Endothelial cell of umbilical vein (primary cell): ENCODE data around the gene FAM107A. TPM values are rescaled to one million over a fixed set of nuclear protein-coding genes. Genes with fewer than 3 reads are reported as not detected.

Experiments
- Bru-seq: library from RNA; stranded (reverse); fragments of 400-500 nt; gene quantifications from one replicate; lab custom pipeline; 2021; lab: Mats Ljungman, UMichigan
- BruChase-seq, 2 experiments: library from RNA; stranded (reverse); fragments of 400-500 nt; gene quantifications; one replicate each; lab custom pipeline; 2021; lab: Mats Ljungman, UMichigan
- BruUV-seq: library from RNA; stranded (reverse); fragments of 400-500 nt; replicated peaks from 2 replicates; lab custom pipeline; 2021; lab: Mats Ljungman, UMichigan
- CTCF ChIA-PET: fragments of 300-600, 350-600 bp; sonication (Branson Sonifier 250); formaldehyde crosslinking; loops from one replicate; lab custom pipeline; 2021; ENCODE audit warnings: antibody characterized with exemption, inconsistent platforms; lab: Charles Lee
- POLR2A ChIA-PET: fragments of 300-600, 350-600 bp; sonication (Branson Sonifier 250); formaldehyde crosslinking; loops from one replicate; lab custom pipeline; 2021; ENCODE audit warnings: antibody characterized with exemption, inconsistent platforms; lab: Charles Lee
- DNase-seq: peaks from one replicate; pipeline ENCODE4 v3.0.0-alpha.2; 2011; ENCODE audit warnings: low read depth, low spot score
- FAIRE-seq: peaks from 2 replicates; lab custom pipeline; 2011; peaks lifted over from hg19 to GRCh38; lab: Jason Lieb, UNC
- H2AFZ ChIP-seq: 2 replicates; pipeline ENCODE4 v1.6.0; 2012; ENCODE audit warnings: low read depth, low read length, control low read depth, inconsistent platforms
- H3K27ac ChIP-seq: 2 replicates; pipeline ENCODE4 v1.5.1; 2011; ENCODE audit warnings: low read depth, mild to moderate bottlenecking, control low read depth, low read length, moderate library complexity; ENCODE audit not compliant: insufficient read depth
- H3K27me3 ChIP-seq, 2 experiments: 2 replicates each; pipeline versions ENCODE4 v1.6.0 to v1.6.1; 2011; ENCODE audit warnings: low read length in 2 of 2, mixed read lengths in 1 of 2; ENCODE audit not compliant: control insufficient read depth in 2 of 2, insufficient read depth in 2 of 2
- H3K36me3 ChIP-seq, 2 experiments: 2 replicates in 1 of 2; 3 replicates in 1 of 2; pipeline ENCODE4 v1.5.1; 2011; ENCODE audit warnings: low read length in 2 of 2, mild to moderate bottlenecking in 1 of 2, moderate library complexity in 1 of 2; ENCODE audit not compliant: control insufficient read depth in 2 of 2, insufficient read depth in 2 of 2; ENCODE audit errors: extremely low read depth in 1 of 2
- H3K4me1 ChIP-seq: 3 replicates; pipeline ENCODE4 v1.5.1; 2011; ENCODE audit warnings: mild to moderate bottlenecking, low read length; ENCODE audit not compliant: control insufficient read depth, insufficient read depth; ENCODE audit errors: extremely low read depth
- H3K4me2 ChIP-seq: 2 replicates; pipeline ENCODE4 v1.6.1; 2011; ENCODE audit warnings: low read length, control low read depth, mixed read lengths; ENCODE audit not compliant: insufficient read depth
- H3K4me3 ChIP-seq, 3 experiments: fragments of 200-600 bp in 1 of 3; sonication (generic), shearing (Covaris generic) in 1 of 3; replicated peaks in 1 of 3; 2 replicates each; pipeline ENCODE4 v1.5.1; 2011 to 2016; ENCODE audit warnings: control low read depth in 3 of 3, low read length in 3 of 3, mild to moderate bottlenecking in 2 of 3, inconsistent platforms in 1 of 3, low read depth in 1 of 3, moderate library complexity in 1 of 3; ENCODE audit not compliant: insufficient read depth in 1 of 3
- H3K79me2 ChIP-seq: 2 replicates; pipeline ENCODE4 v1.6.0; 2012; ENCODE audit warnings: low read length, inconsistent platforms; ENCODE audit not compliant: control insufficient read depth, insufficient read depth
- H3K9ac ChIP-seq: replicated peaks from 2 replicates; pipeline ENCODE3; 2011; ENCODE audit warnings: low read length, control low read depth; ENCODE audit not compliant: insufficient read depth; ENCODE audit errors: extremely low read depth
- H3K9me1 ChIP-seq: replicated peaks from 3 replicates; pipeline ENCODE4 v1.6.0; 2011; ENCODE audit warnings: mild to moderate bottlenecking, low read length; ENCODE audit not compliant: control insufficient read depth, insufficient read depth; ENCODE audit errors: extremely low read depth
- H3K9me3 ChIP-seq: replicated peaks from 2 replicates; pipeline ENCODE4 v1.5.1; 2012; ENCODE audit warnings: low read length, inconsistent platforms; ENCODE audit not compliant: control insufficient read depth, insufficient read depth
- H4K20me1 ChIP-seq: replicated peaks from 2 replicates; pipeline ENCODE3; 2011; ENCODE audit warnings: mild to moderate bottlenecking, low read length; ENCODE audit not compliant: control insufficient read depth, insufficient read depth; ENCODE audit errors: extremely low read depth
- CTCF ChIP-seq, 2 donors: IDR thresholded peaks; 1 replicate in 1 of 2; 2 replicates in 1 of 2; pipeline ENCODE4 v1.5.1; 2011; ENCODE audit warnings: low read length in 2 of 2, mild to moderate bottlenecking in 2 of 2, moderate library complexity in 2 of 2, control low read depth in 1 of 2, inconsistent platforms in 1 of 2, low read depth in 1 of 2; ENCODE audit not compliant: insufficient read depth in 1 of 2; ENCODE audit errors: extremely low read depth in 1 of 2
- MAX ChIP-seq: IDR thresholded peaks from 2 replicates; pipeline ENCODE4 v1.6.1; 2011; ENCODE audit not compliant: insufficient read depth, insufficient read length
- dilution Hi-C: fragments of 300-500 bp; cut with MboI; formaldehyde crosslinking; loops from one replicate; pipeline ENCODE4 v1.15.0; 2019; ENCODE audit warnings: low sequenced_read_pairs; ENCODE audit not compliant: extremely low pct_ligation_motif_present
- intact Hi-C: fragments of 100-400 bp; cut with micrococcal nuclease; formaldehyde crosslinking; loops from one replicate; pipeline ENCODE4 v1.10.0; 2022
- long read RNA-seq: library from polyadenylated mRNA; stranded (forward); transcript quantifications from one replicate; pipeline ENCODE4 v2.0.0, GENCODE V29; 2021
- polyA minus RNA-seq, 3 experiments: library from RNA; depleted of rRNA, polyadenylated mRNA; stranded (reverse); fragments of >200 nt; gene quantifications; 1 replicate in 1 of 3; 2 replicates in 2 of 3; pipeline ENCODE4 v1.2.3, GENCODE V29; 2011
- polyA plus RNA-seq, 4 experiments: library from polyadenylated mRNA; depleted of rRNA in 3 of 4; stranded (reverse) in 3 of 4; unstranded in 1 of 4; fragments of >200 nt; gene quantifications; 2 replicates each; pipeline versions ENCODE4 v1.2.1 to v1.2.3, GENCODE V29; 2011 to 2012; ENCODE audit warnings: missing spikeins in 1 of 4
- total RNA-seq: library from RNA; stranded (reverse); gene quantifications from 2 replicates; pipeline ENCODE4 v1.2.3, GENCODE V29; 2021

Gene FAM107A
- 8.2 and 10.7 TPM in 2 replicates for total RNA-seq
- 4.8 and 5.7 TPM in 2 replicates for polyA plus RNA-seq
- polyA plus RNA-seq (2011; cell fraction: cytosol; rRNA removed): 6.3 and 6.4 TPM in 2 replicates
- 8.0 and 8.5 TPM in 2 replicates for polyA plus RNA-seq (2011; cell fraction: nucleus; rRNA removed)
- polyA plus RNA-seq (2012): 2.2 and 8.5 TPM in 2 replicates
- 2.9 and 4.0 TPM in 2 replicates for polyA minus RNA-seq
- not detected for polyA minus RNA-seq (2011; cell fraction: cytosol; rRNA and poly(A)+ RNA removed)
- polyA minus RNA-seq (2011; cell fraction: nucleus; rRNA and poly(A)+ RNA removed): 3.0 and 3.4 TPM in 2 replicates
- Bru-seq, nascent RNA: percentile 33 among the genes with signal in this experiment
- BruChase-seq, experiment 1, labeled RNA remaining after a 6-hour chase: percentile 34 among the genes with signal in this experiment
- percentile 25 among the genes with signal in this experiment for BruChase-seq, experiment 2, labeled RNA remaining after a 2-hour chase
- long read RNA-seq, transcript FAM107A-201 (4 exons, 3,367 nt): major isoform, 16 of 31 reads
- long read RNA-seq, partial matches to known transcripts: 0 of 31 reads
- long read RNA-seq, other reads (novel, unspliced or antisense): 11 of 31 reads

GRCh38 chr3:58577269-58577821, at the start of gene FAM107A:
TSS of gene FAM107A (minus strand) at chr3:58577391. CDS start at chr3:58569860, 7,531 bp downstream.
- DNase-seq (peak; percentile 83), FAIRE-seq (peak; percentile 96)
- intact Hi-C loops: loop anchor here (1.0 kb wide), 1 partner anchor 8 kb away; no protein-coding TSS in a partner anchor
- peaks cover 28% of the 10 kb centered on the region for H3K4me1 ChIP-seq
- TF ChIP-seq MAX: no peak
- TF ChIP-seq CTCF (IDR thresholded peaks at IDR 0.05; ENCODE audit: extremely low read depth in 1 of 2, insufficient read depth in 1 of 2, low read depth in 1 of 2, low read length in 2 of 2): peak; percentile 45 to 52
- no peaks in the 10 kb centered on the region for H3K36me3 ChIP-seq
- H2AFZ ChIP-seq: peak within 1 kb of the TSS; percentile 93
- peak within 1 kb of the TSS; percentile 82 for H3K27ac ChIP-seq
- dilution Hi-C loops: no loop called here
- ChIA-PET CTCF (interaction anchor here (1.6 to 5.7 kb wide), 6 partner anchors 9 to 54 kb away, joined by 4 to 76 read pairs (median 10); no protein-coding TSS in a partner anchor), POLR2A (no interaction called here)
- H3K9me3 ChIP-seq: no peaks in the 10 kb centered on the region
- no peaks in the 10 kb centered on the region for H3K27me3 ChIP-seq
- no TSS peak for BruUV-seq
- H3K4me2 ChIP-seq: peak within 1 kb of the TSS; percentile 88
- H3K9ac ChIP-seq: peak within 1 kb of the TSS; percentile 71
- peak within 1 kb of the TSS in 2 of 3 experiments; percentile 15 to 70 for H3K4me3 ChIP-seq
- no peaks in the 10 kb centered on the region for H3K9me1 ChIP-seq
- no peaks in the 10 kb centered on the region for H3K79me2 ChIP-seq
- H4K20me1 ChIP-seq: no peaks in the 10 kb centered on the region
